Loucy (cell line): ENCODE measurements around the gene TUBA4B.

Source experiments
- H2AFZ ChIP-seq: fragments of 200-600 bp; sonication (generic); 2 replicates; pipeline ENCODE4 v1.6.0; 2016; ENCODE audit warnings: antibody characterized with exemption, mild to moderate bottlenecking, low read length, moderate library complexity
- H3F3A ChIP-seq: fragments of 200-600 bp; 2 replicates; pipeline ENCODE4 v1.6.0; 2016; ENCODE audit warnings: antibody characterized with exemption, low read depth, mild to moderate bottlenecking
- H3K27me3 ChIP-seq: fragments of 200-600 bp; sonication (generic); 2 replicates; pipeline ENCODE4 v1.6.1; 2014; ENCODE audit warnings: low read length, mild to moderate bottlenecking; ENCODE audit not compliant: insufficient read depth, poor library complexity, severe bottlenecking
- H3K36me3 ChIP-seq: fragments of 200-600 bp; sonication (generic); 2 replicates; pipeline ENCODE4 v1.6.1; 2016; ENCODE audit warnings: low read length; ENCODE audit not compliant: insufficient read depth
- H3K4me1 ChIP-seq: fragments of 200-600 bp; sonication (generic); 2 replicates; pipeline ENCODE4 v1.5.1; 2014; ENCODE audit warnings: low read length, mild to moderate bottlenecking; ENCODE audit not compliant: insufficient read depth, poor library complexity, severe bottlenecking
- H3K4me2 ChIP-seq: fragments of 200-600 bp; sonication (generic); 2 replicates; pipeline ENCODE4 v1.6.0; 2014; ENCODE audit warnings: antibody characterized with exemption, low read length, low read depth, mild to moderate bottlenecking; ENCODE audit not compliant: poor library complexity, severe bottlenecking
- H3K4me3 ChIP-seq: fragments of 200-600 bp; sonication (generic); 2 replicates; pipeline ENCODE4 v1.5.1; 2014; ENCODE audit warnings: low read length, mild to moderate bottlenecking, mixed read lengths; ENCODE audit not compliant: poor library complexity, severe bottlenecking
- H3K79me2 ChIP-seq: fragments of 200-600 bp; sonication (generic); 2 replicates; pipeline ENCODE4 v1.6.1; 2014; ENCODE audit warnings: low read length; ENCODE audit not compliant: insufficient read depth
- H3K9ac ChIP-seq: fragments of 200-600 bp; sonication (generic); 2 replicates; pipeline ENCODE4 v1.6.0; 2014; ENCODE audit warnings: mild to moderate bottlenecking, low read depth, low read length, moderate library complexity; ENCODE audit not compliant: poor library complexity, severe bottlenecking
- H3K9me2 ChIP-seq: fragments of 200-600 bp; sonication (generic); replicated peaks from 2 replicates; pipeline ENCODE4 v1.6.1; 2016; ENCODE audit warnings: low read depth, low read length, mixed read lengths
- H3K9me3 ChIP-seq: fragments of 200-600 bp; sonication (generic); 2 replicates; pipeline ENCODE4 v1.6.1; 2014; ENCODE audit warnings: mild to moderate bottlenecking, antibody characterized with exemption, low read length, low read depth; ENCODE audit not compliant: insufficient read depth
- H4K20me1 ChIP-seq: fragments of 200-600 bp; sonication (generic); 2 replicates; pipeline ENCODE4 v1.6.0; 2014; ENCODE audit warnings: antibody characterized with exemption, low read length, mild to moderate bottlenecking; ENCODE audit not compliant: insufficient read depth, poor library complexity, severe bottlenecking
- CTCF ChIP-seq: fragments of 200-600 bp; sonication (generic); conservative IDR thresholded peaks from 2 replicates; pipeline ENCODE4 v1.5.1; 2014; ENCODE audit warnings: mild to moderate bottlenecking, antibody characterized with exemption, low read length
- EZH2phosphoT487 ChIP-seq: fragments of 200-600 bp; IDR thresholded peaks from 2 replicates; pipeline ENCODE4 v1.6.1; 2018; ENCODE audit warnings: antibody characterized with exemption, mild to moderate bottlenecking, moderate library complexity, borderline replicate concordance

TUBA4B gene

GRCh38 chr2:219234331-219234730 is 18.7 kb upstream of the TUBA4B start:
- Histone ChIP-seq H3K9ac (no peak overlapping the region), H3K4me3 (no peak overlapping the region), H2AFZ (no peak overlapping the region), H4K20me1 (peaks cover 6% of the 10 kb centered on the region), H3K9me3 (no peaks in the 10 kb centered on the region), H3K27me3 (no peaks in the 10 kb centered on the region), H3K4me1 (peaks cover 10% of the 10 kb centered on the region), H3K36me3 (peaks cover 58% of the 10 kb centered on the region; the same call in 1 of the 2 replicates), H3K4me2 (no peak overlapping the region), H3K9me2 (no peaks in the 10 kb centered on the region), H3F3A (no peaks in the 10 kb centered on the region), H3K79me2 (peaks cover 45% of the 10 kb centered on the region)
- TF ChIP-seq EZH2phosphoT487 (no peak), CTCF (no peak)

GRCh38 chr2:219243291-219243761 is 9.7 kb upstream of the TUBA4B start:
- no peak overlapping the region for H2AFZ ChIP-seq
- H3K36me3 ChIP-seq: no peaks in the 10 kb centered on the region
- peaks cover 20% of the 10 kb centered on the region for H4K20me1 ChIP-seq

GRCh38 chr2:219244789-219245147 is 8.3 kb upstream of the TUBA4B start:
- no peaks in the 10 kb centered on the region for H3K27me3 ChIP-seq
- peak overlapping the region; percentile 91 for H3K9ac ChIP-seq
- no peak for TF ChIP-seq EZH2phosphoT487
- TF ChIP-seq CTCF: no peak
- peaks cover 15% of the 10 kb centered on the region for H3K79me2 ChIP-seq
- H3K9me2 ChIP-seq: no peaks in the 10 kb centered on the region
- H3K9me3 ChIP-seq: no peaks in the 10 kb centered on the region
- peaks cover 48% of the 10 kb centered on the region for H3K4me1 ChIP-seq
- H3K36me3 ChIP-seq: no peaks in the 10 kb centered on the region
- H3K4me2 ChIP-seq: peak overlapping the region; percentile 78
- peaks cover 27% of the 10 kb centered on the region for H4K20me1 ChIP-seq
- H3K4me3 ChIP-seq: peak overlapping the region; percentile 95
- H3F3A ChIP-seq: no peaks in the 10 kb centered on the region
- peak overlapping the region; percentile 75 for H2AFZ ChIP-seq

More at GRCh38 chr2:219243291-219243761, 9.7 kb upstream of the TUBA4B start:
- Histone ChIP-seq H3K79me2 (peaks cover 15% of the 10 kb centered on the region), H3F3A (no peaks in the 10 kb centered on the region), H3K27me3 (no peaks in the 10 kb centered on the region), H3K9me2 (no peaks in the 10 kb centered on the region), H3K4me3 (no peak overlapping the region), H3K4me1 (peaks cover 34% of the 10 kb centered on the region), H3K4me2 (no peak overlapping the region), H3K9me3 (no peaks in the 10 kb centered on the region), H3K9ac (no peak overlapping the region)
- TF ChIP-seq EZH2phosphoT487 (no peak), CTCF (no peak)
